HG03159 (cell line): Measurements from ENCODE around the gene ABAT.
A peak's percentile ranks its signal among the peaks of the same experiment; 100 is the strongest.
"Not testable (repeated sequence)": the region's sequence is repeated elsewhere in the genome, so short reads cannot be mapped to it uniquely, and the experiment has no call there.

Source experiments
- ATAC-seq: cut with Tn5 transposase; IDR thresholded peaks from one replicate; pipeline ENCODE4 v1.9.1; 2021; ENCODE audit warnings: mild to moderate bottlenecking, moderate library complexity; ENCODE audit not compliant: unreplicated experiment

Gene ABAT

GRCh38 chr16:8774208-8774607, 99.8 kb downstream of the ABAT start:
- no peak for ATAC-seq

GRCh38 chr16:8775359-8775758, 100.9 kb downstream of the ABAT start:
- no peak for ATAC-seq

- no peak for ATAC-seq
These were observed 101.7 kb downstream of the ABAT start for GRCh38 chr16:8776129-8776584.

GRCh38 chr16:8777217-8777616, 102.8 kb downstream of the ABAT start:
- no peak for ATAC-seq

GRCh38 chr16:8781797-8782196, 107.4 kb downstream of the ABAT start:
- ATAC-seq, result no peak

GRCh38 chr16:8782673-8783072, 108.3 kb downstream of the ABAT start:
- ATAC-seq, result no peak

GRCh38 chr16:8785408-8785807, 111.0 kb downstream of the ABAT start:
- no peak for ATAC-seq

- not testable (repeated sequence) for ATAC-seq
These were observed 111.9 kb downstream of the ABAT start for GRCh38 chr16:8786316-8786715.

- ATAC-seq, result no peak
These were observed 114.3 kb downstream of the ABAT start for GRCh38 chr16:8788578-8789172.

- ATAC-seq, result no peak
These were observed 120.7 kb downstream of the ABAT start for GRCh38 chr16:8795091-8795490.

- ATAC-seq, result no peak
These were observed 121.4 kb downstream of the ABAT start for GRCh38 chr16:8795818-8796217.

- peak; percentile 1 for ATAC-seq
These were observed 122.3 kb downstream of the ABAT start for GRCh38 chr16:8796469-8797363.

- ATAC-seq, result peak; percentile 93
These were observed 123.2 kb downstream of the ABAT start, which contains the start of the genes PMM2 and TMEM186 for GRCh38 chr16:8797364-8798173. Gene PMM2, plus strand, starts transcription at chr16:8797839. Its CDS starts 44 bp downstream, at chr16:8797883. Gene TMEM186, minus strand, starts transcription at chr16:8797639. Its CDS starts 25 bp downstream, at chr16:8797614.

- peak; percentile 10 for ATAC-seq
These were observed 123.7 kb downstream of the ABAT start for GRCh38 chr16:8798174-8798527.

GRCh38 chr16:8798535-8799157, 124.2 kb downstream of the ABAT start:
- no peak for ATAC-seq

- ATAC-seq, result no peak
These were observed 127.3 kb downstream of the ABAT start for GRCh38 chr16:8801701-8802100.

- ATAC-seq, result not testable (repeated sequence)
These were observed 129.3 kb downstream of the ABAT start for GRCh38 chr16:8803733-8804132.

- no peak for ATAC-seq
These were observed 129.9 kb downstream of the ABAT start for GRCh38 chr16:8804313-8804712.

GRCh38 chr16:8806272-8806983, 132.0 kb downstream of the ABAT start:
- no peak for ATAC-seq

- no peak for ATAC-seq
These were observed 132.8 kb downstream of the ABAT start for GRCh38 chr16:8807189-8807588.
